GM19240 (cell line): ENCODE measurements around the gene ZNF593.

Experiments
- DNase-seq: peaks from one replicate; pipeline ENCODE4 v3.0.0; 2011; ENCODE audit warnings: low spot score; ENCODE audit not compliant: insufficient read length

The ZNF593 gene

GRCh38 chr1:26145960-26146294 is 23.8 kb upstream of the ZNF593 start:
- DNase-seq, result no peak

DNA sequence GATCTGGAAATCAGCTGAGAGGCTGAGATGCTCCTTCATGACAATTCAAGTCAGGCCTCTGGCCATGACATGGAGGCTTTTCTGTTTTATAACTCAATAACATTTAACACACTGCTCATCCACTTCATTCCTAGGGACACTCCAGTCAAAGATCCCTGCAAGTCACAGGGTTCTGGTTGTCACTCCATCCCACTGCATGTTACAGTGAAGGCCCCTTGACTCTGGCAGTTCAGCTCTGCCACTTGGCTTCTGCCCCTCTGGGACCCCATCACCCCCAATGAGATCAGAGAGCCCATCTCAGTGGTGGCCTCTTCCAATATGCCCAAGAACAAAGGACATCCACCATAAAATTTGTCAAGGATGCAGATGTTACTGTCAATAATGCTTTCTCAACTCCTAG is 20.8 kb upstream of the ZNF593 start:
- DNase-seq, result no peak

- no peak for DNase-seq
Observed at GRCh38 chr1:26153966-26154532, 15.7 kb upstream of the ZNF593 start.

- no peak for DNase-seq
Observed at GRCh38 chr1:26154750-26155149, 15.0 kb upstream of the ZNF593 start.

DNA sequence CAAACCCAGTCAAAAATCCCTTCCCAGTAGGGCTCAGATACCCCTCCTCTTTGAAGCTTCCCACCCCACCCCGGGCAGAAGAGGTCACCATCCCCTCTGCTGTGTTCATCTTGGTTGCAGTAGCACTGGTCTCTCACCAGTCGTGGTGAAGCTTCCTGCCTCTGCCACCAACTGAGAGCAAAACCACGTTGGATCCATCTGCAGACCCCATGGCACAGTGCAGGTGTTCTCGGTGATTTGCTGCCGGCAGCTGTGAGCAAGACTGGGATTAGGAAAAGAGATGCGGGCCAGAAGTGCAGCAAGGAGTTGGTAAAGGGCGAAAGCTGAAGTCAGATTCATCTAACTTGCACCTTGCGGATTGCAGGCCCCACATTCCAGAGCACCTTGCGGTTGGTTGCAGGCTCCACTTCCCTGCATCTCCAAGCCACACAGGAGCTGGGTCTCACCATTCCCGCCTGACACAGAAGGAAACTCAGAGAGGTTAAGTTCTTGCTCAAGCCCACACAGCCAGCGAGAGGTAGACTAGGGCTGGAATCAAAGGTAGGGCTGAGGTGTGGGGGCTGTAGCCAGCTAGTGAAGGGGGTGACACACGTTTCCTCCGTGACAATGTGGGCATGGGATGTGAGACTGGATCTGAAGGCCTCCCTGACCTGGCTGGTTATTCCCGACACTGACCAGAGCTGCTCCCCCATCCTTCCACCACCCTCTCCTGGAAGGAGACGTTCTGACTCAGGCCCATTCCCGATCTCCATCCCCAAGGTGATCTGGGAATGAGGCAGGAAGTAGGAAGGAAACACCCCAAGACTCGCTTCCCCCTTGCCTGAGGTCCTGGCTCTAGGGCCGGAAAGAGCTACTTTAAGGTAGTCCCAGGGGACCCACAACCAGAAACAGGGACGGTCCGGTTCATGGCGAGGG is 14.1 kb upstream of the ZNF593 start:
- no peak for DNase-seq

DNA sequence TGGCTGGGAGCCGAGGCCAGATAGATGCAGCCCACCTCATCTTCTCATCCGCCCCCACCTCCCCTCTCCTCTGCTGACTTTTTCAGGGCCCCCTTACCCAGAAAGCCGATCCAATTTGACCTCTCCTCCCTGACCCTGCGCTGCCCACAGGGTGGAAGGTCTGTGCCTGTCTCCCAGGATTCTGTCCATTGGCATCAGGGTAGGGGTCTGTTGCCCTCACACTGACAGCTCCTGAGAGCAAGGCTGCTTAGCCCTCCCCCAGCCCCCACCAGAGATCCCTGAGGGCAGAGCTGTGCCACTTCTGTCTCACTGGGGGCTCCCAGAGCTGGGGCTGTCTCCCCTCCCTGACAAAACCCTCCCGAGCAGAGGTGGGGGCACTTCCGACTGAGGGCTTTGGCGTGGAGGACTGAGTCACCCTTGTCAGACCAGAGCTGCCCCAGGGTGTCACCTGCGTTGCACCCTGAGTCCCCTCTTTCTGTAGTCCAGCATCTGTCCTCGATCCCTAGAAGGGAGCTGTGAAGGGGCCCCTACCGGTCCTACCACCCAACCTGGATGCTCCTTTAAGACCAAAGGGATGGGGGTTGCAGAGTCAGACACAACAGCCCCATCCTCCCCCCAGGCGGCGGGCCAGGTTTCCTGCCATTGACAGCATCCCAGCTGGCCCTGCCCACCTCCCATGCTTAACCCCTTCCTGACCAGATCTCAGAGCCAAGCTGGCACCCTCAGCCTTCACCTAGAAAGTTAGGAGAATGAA is 13.2 kb upstream of the ZNF593 start:
- no peak for DNase-seq

- DNase-seq, result no peak
Observed at GRCh38 chr1:26158271-26158907, 11.3 kb upstream of the ZNF593 start.

GRCh38 chr1:26158908-26159742 is 10.6 kb upstream of the ZNF593 start, which contains the start of gene FAM110D:
Gene FAM110D (plus strand): TSS chr1:26159079. CDS start chr1:26161292, 2,213 bp downstream.
- DNase-seq, result no peak

DNA sequence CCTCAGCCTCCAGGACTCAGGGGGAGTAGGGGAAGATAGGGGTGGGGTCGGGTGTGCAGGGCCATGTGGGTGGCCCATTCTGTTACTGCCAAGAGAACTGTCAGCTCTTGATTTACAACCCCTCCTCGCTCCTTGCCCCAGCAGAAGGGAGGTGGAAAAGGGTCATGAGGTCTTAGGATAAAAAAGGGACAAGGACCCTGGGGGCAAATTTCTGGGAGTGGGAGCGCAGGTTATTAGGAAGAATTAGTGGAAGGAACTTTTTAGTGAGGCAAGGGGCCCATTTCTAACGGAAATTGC is 10.0 kb upstream of the ZNF593 start:
- no peak for DNase-seq

GRCh38 chr1:26160527-26161414 is 8.9 kb upstream of the ZNF593 start:
- no peak for DNase-seq

GRCh38 chr1:26161415-26162219 is 8.1 kb upstream of the ZNF593 start:
- no peak for DNase-seq

- no peak for DNase-seq
Observed at GRCh38 chr1:26162220-26162709, 7.4 kb upstream of the ZNF593 start.

DNA sequence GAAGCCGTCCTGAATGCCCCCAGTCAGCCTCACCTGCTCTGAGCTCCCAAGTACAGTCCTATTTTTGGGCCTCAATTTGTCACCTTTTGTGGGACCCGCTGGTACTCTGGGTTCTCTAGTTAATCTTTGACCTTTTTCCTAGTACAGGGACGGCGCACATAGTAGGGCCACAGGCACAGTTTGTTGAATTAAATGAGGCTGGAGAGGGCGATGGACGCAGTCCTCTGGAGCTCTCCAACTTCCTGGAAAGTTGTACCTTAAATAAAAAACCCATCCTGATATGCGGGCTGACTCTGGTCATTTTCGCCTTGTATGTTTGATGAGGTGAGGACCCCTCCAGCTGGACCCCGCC is 6.0 kb upstream of the ZNF593 start:
- DNase-seq, result no peak

- no peak for DNase-seq
Observed at GRCh38 chr1:26164036-26164860, 5.5 kb upstream of the ZNF593 start.

GRCh38 chr1:26164861-26165842 is 4.6 kb upstream of the ZNF593 start:
- no peak for DNase-seq

DNA sequence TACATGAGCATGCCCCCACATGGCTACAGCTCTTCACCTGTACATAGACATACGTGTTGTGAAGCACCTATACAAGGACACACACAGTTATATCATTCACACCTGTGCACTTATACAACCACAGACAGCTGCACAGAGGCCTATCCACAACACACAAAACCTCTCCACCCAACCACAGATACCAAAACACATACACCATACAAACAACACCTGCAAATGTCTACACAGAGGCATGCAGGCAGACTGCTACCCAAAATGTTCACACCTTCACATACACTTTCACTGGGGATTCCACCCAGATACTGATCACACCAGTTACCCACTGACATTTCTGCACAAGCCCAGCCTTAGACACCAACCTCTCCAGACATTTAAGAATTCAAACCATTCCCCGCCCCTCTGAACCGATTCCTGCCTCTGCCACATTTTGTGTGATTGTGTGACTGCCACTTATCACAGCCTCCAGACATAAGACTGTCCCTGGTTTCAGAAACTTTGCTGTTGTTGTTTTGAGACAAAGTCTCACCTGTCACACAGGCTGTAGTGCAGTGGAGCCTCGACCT is 2.9 kb upstream of the ZNF593 start:
- DNase-seq, result no peak
